LNCaP clone FGC (cell line): ENCODE data around the gene SYNGR4.
"Not testable (repeated sequence)": the region's sequence is repeated elsewhere in the genome, so short reads cannot be mapped to it uniquely, and the experiment has no call there.

Experiments used
- DNase-seq: peaks from one replicate; pipeline ENCODE4 v3.0.0-alpha.2; 2011; ENCODE audit warnings: low read depth
- H3K4me3 ChIP-seq: 2 replicates; pipeline ENCODE4 v1.5.1; 2011; ENCODE audit warnings: mild to moderate bottlenecking, low read depth, low read length, control low read depth
- TF ChIP-seq, protein P1 (sequence below): IDR thresholded peaks from 2 replicates; pipeline ENCODE4 v1.5.1; 2012; ENCODE audit warnings: mild to moderate bottlenecking; ENCODE audit not compliant: control insufficient read depth, insufficient read depth; ENCODE audit errors: extremely low read depth

SYNGR4 gene

DNA sequence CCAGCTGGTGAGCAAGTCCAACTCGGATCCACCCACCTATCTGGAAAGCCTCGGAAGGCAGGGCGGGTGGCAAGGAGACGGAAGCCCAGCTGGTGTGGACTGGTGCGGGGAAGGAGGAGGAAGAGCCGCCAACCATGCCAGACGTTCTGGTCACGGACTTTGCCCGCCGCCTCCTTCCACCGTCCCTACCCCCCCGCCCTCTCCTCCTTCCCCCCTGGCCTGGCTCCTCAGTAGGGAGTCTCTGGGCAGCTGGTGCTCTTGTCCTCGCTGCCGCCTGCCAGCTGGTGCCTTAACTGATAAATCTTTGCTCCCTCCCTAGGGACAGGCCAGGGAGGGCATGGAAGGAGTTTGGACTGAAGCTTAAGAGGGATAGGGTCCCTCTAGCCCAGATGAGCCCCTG lies 4.8 kb downstream of the SYNGR4 start:
- no peak overlapping the region for H3K4me3 ChIP-seq
- TF ChIP-seq, protein P1, sequence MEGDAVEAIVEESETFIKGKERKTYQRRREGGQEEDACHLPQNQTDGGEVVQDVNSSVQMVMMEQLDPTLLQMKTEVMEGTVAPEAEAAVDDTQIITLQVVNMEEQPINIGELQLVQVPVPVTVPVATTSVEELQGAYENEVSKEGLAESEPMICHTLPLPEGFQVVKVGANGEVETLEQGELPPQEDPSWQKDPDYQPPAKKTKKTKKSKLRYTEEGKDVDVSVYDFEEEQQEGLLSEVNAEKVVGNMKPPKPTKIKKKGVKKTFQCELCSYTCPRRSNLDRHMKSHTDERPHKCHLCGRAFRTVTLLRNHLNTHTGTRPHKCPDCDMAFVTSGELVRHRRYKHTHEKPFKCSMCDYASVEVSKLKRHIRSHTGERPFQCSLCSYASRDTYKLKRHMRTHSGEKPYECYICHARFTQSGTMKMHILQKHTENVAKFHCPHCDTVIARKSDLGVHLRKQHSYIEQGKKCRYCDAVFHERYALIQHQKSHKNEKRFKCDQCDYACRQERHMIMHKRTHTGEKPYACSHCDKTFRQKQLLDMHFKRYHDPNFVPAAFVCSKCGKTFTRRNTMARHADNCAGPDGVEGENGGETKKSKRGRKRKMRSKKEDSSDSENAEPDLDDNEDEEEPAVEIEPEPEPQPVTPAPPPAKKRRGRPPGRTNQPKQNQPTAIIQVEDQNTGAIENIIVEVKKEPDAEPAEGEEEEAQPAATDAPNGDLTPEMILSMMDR = no peak
- DNase-seq = no peak

DNA sequence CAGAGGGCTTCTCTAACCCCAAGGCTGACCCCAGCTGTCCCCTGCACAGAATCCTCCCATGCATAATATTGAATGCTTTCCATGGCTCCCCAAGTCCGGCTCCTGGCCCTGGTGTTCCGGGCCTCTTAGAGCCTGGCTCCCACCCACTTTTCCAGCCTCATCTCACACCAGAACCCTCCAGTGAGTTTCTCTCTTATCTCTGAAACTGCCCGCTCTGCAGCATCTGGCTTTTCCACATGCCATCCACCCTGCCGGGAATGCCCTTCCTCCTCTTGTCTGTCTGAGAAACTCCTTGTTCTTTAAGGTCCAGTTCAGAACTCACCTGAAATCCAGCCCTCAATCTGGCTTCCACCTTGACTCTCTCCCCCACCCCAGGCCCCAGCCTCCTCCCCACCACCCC lies 6.8 kb downstream of the SYNGR4 start:
- TF ChIP-seq, protein P1 = no peak
- no peak for DNase-seq
- no peak overlapping the region for H3K4me3 ChIP-seq

DNA sequence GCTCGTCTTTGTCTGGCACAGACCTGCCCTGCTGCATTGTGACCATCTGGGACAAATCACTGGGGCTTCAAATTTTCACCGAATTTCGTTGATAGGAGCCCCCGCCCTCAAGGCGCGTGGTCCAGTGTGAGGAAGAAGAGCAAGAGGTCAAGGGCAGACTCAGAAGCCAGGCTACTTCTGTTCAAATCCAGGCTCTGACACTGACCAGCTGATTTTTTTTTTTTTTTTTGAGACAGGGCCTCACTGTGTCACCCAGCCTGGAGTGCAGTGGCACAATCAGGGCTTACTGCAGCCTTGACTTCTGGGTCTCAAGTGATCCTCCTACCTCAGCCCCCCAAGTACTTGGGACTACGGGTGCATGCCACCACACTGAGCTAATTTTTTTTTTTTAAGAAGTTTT lies 7.2 kb downstream of the SYNGR4 start:
- DNase-seq = no peak
- H3K4me3 ChIP-seq = no peak overlapping the region
- TF ChIP-seq, protein P1 = no peak

DNA sequence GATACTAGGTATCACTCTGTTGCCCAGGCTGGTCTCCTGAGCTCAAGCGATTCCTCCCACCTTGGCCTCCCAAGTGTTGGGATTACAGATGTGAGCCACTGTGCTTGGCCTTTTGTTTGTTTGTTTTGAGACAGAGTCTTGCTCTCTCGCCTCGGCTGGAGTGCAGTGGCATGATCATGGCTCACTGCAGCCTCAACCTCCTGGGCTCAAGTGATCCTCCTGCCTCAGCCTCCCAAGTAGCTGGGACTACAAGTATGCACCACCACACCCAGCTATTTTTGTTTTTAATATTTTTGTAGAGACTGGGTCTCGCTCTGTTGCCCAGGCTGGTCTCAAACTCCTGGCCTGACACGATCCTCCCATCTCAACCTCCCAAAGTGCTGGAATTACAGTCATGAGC lies 7.6 kb downstream of the SYNGR4 start:
- H3K4me3 ChIP-seq, DNase-seq: not testable (repeated sequence)

DNA sequence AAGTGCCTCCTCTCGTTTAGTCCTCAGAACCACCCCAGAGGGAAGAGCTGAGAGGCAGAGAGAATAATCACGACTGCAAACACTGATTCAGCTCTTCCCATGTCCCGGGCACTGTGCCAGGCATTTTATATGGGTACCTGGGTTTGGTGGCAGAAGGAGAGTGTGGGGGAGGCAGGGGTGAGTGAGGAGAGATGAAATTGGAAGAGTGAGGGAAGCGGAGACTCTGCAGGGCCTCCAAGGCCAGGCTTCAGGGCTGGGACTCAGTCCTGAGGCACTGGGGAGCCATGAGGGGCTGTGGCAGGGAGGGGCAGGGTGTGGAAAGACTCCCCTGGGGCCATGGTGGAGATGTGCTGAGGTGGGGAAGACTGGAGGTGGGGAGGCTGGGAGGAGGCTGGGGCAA lies 8.7 kb downstream of the SYNGR4 start:
- TF ChIP-seq, protein P1 = no peak
- DNase-seq = no peak
- no peak overlapping the region for H3K4me3 ChIP-seq

DNA sequence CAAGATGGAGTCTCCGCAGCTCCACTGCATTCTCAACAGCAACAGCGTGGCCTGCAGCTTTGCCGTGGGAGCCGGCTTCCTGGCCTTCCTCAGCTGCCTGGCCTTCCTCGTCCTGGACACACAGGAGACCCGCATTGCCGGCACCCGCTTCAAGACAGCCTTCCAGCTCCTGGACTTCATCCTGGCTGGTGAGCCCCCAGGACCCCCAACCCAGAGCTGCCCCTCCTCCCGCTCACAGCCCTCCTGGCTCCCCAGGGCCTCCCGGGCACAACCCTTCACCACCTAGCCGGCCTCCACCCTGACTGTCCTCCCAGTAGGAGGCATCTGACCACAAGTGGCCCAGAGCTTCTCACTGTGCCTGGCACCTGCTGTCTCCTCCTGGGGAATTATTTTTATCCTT lies 9.4 kb downstream of the SYNGR4 start:
- H3K4me3 ChIP-seq = no peak overlapping the region
- TF ChIP-seq, protein P1 = no peak
- no peak for DNase-seq

DNA sequence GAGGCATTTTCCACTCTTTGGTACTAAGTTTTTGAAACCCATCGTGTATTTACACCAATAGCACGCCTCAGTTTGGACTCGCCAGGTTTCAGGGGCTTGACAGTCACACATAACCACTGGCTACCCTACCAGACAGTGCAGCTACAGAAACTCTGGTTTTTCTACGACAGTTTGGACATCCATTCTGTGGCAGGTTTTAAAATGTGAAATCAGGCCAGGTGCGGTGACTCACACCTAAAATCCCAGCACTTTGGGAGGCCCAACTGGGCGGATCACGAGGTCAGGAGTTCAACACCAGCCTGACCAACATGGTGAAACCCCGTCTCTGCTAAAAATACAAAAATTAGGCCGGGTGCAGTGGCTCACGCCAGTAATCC lies 14.0 kb downstream of the SYNGR4 start:
- no peak overlapping the region for H3K4me3 ChIP-seq
- TF ChIP-seq, protein P1 = no peak
- DNase-seq = no peak

DNA sequence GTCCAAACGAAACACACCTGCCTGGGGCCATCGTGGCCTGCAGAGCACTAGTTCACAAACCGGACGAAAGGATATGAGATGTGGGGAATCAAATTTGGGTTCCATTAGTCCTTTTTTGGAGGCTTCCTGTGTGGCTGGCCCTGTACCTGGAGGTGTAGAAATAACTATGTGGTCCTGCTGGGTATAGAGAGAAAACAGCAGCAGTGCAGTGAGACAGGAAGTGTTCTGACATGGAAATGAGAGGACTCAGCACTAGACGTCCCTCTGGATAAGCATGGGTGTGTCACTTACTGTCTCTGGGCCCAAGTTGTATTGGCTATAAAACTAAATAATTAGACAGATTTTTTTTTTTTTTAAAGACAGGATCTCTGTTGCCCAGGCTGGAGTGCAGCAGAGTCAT lies 14.9 kb downstream of the SYNGR4 start:
- DNase-seq = no peak
- TF ChIP-seq, protein P1 = no peak
- no peak overlapping the region for H3K4me3 ChIP-seq
